GM15510 (cell line): ENCODE data around the gene PPP6R3.
A peak's percentile ranks its signal among the peaks of the same experiment; 100 is the strongest.

ENCODE experiments used
- POLR2A ChIP-seq: IDR thresholded peaks from 3 replicates; pipeline ENCODE4 v1.6.1; 2011; ENCODE audit warnings: borderline replicate concordance; ENCODE audit not compliant: insufficient read length; ENCODE audit errors: extremely low read depth

The PPP6R3 gene

DNA sequence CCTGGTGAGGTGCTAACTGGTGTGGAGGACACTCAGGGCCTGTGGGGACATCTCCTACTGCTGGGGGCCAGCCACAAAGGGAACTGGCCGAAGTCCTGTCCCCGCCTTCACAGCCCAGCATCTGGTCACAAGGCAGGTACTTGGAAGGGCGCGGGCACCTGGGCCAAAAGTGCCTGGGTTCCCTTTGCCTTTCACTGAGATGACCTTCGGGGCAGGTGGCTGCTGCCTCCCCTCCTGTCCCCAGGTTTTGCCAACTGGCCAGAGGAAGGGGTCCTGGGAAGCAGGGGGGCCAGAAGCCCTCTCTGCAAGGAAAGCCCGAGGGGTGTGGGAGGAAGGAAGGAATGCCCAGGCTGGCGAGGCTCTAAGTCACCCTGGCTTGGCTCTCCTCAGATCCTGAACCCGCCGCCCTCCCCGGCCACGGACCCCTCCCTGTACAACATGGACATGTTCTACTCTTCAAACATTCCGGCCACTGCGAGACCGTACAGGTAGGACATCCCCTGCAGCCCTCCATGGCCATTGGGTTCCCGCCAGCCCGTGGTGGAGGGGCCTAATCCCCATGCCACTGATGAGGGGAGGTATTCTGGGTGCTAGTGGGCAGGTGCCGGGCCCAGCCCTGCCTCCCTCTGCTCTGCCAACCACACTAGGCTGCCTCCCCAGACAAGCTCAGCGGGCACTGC is 14.4 kb upstream of the PPP6R3 start:
- no peak for TF ChIP-seq POLR2A

DNA sequence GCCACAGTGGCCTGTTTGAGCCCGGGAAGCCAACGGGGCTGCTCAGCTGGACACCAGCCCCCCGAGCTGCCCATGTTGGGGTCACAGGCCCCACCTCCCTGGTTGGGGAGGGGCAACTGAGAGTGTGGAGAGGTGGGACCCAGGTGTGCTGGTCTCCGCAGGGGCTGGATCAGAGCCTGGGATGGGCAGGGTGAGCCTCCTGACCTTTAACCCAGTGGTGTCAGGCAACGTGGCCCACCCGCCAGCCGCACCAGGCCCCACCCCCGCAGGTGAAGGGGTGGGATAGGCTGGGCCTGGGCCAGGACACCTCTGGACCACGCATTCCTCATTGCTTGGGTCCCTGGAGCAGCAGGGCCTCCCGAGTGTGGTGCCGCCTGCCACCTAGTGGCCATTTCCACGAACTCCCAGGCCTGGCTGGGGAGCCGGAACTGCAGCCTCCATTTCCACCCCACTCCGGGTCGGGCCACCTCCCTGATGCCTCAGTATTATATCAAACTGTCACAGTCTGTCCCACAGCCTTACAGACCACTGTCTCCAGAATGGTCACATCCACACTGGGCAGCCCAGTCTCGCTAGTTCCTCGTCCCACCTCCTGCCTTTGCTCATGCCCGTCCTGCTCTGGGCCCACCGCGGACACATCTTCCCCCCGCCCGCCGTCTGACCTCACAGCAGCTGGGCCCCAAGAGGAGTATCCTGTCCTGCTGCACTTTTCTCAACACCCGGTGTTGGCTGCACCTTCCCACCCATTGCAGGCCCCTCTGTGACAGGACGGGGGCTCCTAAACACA is 13.3 kb upstream of the PPP6R3 start:
- TF ChIP-seq POLR2A = no peak

DNA sequence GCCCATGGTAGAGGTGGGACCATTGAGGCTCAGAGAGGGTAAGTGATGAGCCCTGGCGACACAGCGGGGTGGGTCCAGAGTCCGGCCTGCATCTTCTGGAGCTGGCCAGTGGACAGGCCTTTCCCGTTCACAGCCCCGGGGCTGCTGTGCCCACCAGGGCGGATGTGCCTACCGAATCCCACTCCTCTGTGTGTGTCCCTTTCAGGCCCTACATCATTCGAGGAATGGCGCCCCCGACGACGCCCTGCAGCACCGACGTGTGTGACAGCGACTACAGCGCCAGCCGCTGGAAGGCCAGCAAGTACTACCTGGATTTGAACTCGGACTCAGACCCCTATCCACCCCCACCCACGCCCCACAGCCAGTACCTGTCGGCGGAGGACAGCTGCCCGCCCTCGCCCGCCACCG is 11.9 kb upstream of the PPP6R3 start:
- no peak for TF ChIP-seq POLR2A

DNA sequence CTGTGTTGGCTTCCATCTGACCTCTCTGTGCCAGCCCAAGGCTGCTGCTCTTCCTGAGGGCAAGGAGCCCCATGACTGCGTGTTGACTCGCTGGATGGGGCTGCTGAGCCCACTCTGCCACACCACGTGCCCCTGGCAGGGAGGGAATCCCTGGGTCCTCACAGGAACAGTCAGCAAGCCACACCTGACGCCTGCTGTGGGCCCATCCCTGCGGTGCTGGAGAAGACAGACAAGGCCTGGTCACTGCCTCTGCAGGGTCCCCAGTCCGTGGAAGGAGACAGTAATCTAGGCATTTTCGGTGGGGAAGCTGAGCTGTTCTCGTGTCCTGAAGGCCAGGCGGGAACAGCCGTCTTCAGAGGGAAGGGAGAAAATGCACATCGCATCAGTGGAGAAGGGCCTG is 10.6 kb upstream of the PPP6R3 start:
- no peak for TF ChIP-seq POLR2A

DNA sequence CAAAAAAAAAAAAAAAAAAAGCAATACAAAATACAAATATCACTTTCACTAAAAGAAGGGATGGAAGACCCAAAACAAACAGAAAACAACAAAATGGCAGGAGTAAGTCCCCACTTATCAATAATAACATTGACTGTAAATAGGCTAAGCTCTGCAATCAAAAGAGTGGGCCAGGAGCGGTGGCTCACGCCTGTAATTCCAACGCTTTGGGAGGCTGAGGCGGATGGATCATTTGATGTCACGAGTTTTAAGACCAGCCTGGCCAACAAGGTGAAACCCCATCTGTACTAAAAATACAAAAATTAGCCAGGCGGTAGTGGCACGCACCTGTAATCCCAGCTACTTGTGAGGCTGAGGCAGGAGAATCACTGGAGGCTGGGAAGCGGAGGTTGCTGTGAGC is 9.8 kb upstream of the PPP6R3 start:
- TF ChIP-seq POLR2A = no peak

DNA sequence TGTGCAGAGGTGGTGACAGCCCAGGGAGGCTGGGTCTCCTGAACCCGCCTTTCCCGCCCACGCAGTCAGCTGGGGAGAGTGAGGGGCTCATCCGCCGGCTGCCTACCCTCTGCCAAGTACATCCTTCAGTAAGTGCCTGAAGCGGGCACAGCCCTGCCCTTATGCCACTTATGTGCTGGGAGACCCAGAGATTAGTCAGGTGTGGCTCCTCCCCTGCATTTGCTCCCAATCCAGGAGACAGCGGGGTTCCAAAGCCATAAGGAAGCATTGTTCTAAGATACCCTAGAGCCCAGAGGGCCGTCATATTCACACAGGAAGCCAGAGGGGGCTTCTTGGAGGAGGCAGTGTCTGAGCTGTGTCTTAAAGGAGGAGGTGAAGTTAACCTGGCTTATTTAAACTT is 5.8 kb upstream of the PPP6R3 start:
- TF ChIP-seq POLR2A = no peak

DNA sequence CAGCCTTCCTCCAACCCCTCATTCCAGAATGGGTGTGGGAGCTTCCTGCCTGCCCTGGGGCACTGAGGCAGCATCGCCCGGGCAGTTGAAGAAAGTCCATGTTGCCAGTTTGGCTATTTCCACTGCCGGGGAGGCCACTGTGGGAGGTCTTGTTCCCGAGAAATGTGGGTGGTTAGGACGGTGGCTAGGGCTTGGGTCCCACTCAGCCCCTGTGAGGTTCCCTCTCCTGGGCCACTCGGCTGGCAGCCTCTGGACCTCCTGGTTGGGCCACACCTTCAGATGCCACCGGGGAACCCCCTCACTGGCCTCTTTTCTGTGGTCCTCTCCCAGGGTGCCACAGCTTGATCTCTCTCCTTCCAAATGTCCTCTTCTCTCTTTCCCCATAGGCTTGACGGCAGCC is 5.1 kb upstream of the PPP6R3 start:
- TF ChIP-seq POLR2A = no peak

DNA sequence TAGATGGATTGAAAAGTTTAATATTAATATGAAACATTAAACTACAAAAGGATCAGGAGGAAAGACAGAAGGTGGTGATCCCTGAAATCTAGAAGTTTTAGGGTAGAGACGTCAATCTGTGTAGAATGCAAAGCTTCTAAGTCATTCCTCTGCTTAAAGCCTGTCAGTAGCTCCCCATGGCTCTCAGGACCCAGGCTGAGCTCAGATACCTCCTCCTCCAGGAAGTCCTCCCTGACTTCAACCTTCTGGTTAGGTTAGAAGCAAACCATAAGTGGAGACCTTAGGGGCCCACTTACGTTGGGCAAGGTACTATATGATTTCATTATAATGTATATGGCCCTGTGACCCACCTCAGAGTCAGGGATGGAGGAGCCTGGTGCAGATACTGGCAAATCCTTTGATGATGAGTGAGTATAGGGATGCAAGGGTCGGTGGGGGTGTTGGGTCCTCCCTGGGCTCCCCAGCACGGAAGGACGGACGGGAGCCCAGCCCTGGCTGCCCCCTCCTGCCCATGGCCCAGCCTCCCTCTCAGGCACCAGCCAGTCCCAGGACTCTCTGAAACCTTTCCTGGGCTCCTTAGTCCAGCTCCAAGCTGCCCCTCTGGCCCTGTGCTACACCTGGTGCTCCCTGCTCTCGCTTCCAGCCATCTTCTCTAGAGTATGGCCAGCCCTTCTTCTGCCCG is 3.2 kb upstream of the PPP6R3 start:
- TF ChIP-seq POLR2A = no peak

DNA sequence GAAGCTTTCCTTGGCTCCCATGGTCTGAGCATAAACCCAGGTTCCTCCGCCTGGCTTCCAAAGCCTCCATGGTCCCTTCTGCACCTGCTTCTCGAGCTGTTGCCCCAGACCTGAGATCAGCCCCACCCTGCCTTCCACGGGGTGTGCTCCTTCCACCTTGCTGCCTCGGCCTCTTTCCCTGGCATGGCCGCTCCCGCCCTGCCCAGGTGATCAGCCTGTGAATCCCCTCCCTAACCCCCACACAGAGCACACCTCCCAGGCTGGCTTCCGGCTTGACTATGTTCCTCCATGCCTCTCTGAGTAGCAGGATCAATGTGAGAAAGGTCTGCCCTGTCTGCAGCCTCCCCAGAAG is 2.7 kb upstream of the PPP6R3 start:
- TF ChIP-seq POLR2A = no peak

DNA sequence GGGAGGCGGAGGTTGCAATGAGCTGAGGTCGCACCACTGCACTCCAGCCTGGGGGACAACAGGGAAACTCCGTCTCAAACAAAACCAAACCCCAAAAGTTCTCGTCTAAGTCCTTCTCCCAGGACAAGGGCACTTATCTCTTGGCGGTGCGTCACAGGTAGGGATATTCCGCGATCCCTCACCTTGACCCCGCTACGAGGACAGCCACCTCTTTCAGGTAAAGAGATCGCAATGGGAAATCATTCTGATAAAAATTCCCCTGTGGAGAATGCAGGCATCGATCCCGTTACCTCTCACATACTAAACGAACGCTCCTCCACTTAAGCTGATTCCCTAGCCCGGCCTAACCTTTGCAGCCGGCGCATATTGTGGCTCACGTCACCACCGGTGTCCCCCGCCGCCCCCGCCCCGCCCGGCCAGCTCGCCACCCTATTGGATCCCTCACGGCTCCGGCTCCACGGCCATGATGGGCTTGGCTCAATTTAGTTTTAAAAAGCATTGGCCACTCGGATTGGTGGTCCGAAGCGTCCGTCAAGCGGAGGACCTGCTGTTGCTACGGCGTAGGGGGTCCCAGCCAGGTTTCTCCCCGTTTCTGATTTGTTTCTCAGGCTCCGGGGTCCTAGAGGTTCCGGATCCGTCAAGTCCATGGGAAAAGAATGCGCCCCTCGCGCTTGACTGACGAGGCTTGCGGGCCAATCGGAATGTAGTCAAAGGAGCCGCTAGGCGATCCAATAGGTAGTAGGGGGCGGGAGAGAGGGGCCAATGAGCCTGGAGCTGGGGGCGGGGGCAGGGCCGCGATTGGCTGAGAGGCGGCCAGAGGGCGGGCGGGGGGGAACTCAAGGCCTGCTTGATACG is 439 bp upstream of the PPP6R3 start:
- TF ChIP-seq POLR2A = peak; percentile 7

DNA sequence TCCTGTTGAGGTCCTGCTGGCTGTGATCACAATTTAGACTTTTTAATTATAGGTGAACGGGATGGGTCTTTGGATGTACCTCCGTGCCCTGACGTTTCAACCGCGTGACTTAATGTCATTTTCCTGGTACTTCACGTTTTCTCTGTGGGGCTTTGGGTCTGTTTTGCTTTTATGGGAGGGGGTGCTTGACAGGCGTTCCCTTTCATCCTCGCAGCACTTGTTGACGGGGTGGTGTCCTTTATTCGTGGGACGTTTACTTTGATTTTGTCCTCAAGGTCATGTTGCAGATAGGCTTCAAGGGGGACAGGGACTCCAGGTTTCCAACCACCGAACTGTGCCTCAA is 994 bp downstream of the PPP6R3 start:
- no peak for TF ChIP-seq POLR2A

DNA sequence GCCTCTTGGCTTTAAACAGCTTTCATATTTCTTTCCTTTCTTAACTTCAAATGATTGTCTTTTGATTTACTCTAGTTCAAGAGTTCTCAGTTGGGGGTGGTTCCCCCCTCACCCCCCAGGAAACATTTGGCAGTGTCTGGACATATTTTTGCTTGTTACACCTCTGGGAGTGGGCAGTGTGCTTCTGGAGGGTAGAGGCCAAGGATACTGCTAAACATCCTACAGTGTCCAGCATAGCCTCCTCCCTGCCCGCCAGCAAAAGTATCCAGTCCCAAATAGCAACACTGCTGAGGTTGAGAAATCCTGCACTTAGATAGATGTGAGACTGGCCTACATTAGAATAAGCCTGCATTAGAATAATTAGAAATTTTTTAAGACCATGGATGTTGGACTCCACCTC is 3.2 kb downstream of the PPP6R3 start:
- TF ChIP-seq POLR2A = no peak

DNA sequence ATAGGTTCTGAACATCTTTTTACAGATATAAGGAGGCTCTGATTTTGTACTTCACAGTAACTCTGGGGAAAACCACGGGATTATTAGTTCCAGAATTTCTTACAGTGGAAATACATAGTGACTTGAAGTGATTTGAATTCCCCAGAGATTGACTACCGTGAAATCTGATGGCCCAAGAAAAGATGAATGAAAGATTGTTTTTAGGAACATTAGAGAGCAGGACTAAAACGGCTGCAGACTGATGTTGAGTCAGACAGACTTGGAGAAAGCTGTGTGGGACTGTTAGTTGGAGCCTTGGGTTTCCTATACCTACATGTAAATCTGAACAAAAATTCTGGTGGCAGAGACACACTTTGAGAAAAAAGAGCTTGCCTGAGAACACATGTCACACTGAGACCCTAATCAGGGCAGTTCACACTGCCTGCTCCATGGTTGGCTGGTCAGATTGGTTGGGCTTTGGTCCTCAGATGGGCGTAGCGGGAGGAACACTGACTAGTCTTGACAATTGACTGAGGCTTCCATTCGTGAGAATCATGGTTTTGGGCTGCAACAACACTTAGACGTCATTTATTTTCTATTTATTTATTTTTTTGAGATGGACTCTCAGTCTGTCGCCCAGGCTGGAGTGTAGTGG is 6.8 kb downstream of the PPP6R3 start:
- TF ChIP-seq POLR2A = no peak

DNA sequence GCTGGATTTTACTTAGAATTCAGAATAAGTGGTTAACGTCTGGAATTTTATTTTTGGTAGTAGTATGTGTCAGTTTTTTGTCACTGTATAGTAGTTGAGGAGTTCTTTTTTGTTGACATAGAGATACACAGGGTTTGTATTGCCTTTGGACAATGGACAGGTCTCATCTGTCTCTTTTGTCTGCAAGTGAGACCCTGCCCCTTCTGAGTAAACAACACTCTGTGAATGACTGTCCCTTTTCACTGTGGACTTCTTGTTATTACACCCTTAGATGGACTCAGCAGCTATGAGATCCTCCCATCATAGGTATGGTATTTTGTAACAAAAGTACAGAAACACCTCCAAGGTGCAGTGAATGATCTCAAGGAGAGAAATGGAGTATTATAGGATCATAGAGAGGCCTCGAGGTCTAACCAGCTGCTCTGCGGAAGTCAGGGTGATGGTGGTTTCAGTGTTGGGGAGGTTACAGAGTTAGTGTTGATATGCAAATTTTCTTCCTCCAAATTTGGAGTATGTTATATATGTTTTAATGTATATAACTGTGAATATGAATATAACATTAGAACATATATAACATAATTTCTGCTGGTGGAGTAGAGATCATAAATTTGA is 7.8 kb downstream of the PPP6R3 start:
- no peak for TF ChIP-seq POLR2A
